NCI-H1105 treated with DMSO at 0.1 percent for 48 hours (cell line): ENCODE measurements around the gene PLCB2.

ENCODE experiments used
- DNase-seq: peaks from one replicate; lab custom pipeline; 2025; lab: John Stamatoyannopoulos, UW

PLCB2 gene

DNA sequence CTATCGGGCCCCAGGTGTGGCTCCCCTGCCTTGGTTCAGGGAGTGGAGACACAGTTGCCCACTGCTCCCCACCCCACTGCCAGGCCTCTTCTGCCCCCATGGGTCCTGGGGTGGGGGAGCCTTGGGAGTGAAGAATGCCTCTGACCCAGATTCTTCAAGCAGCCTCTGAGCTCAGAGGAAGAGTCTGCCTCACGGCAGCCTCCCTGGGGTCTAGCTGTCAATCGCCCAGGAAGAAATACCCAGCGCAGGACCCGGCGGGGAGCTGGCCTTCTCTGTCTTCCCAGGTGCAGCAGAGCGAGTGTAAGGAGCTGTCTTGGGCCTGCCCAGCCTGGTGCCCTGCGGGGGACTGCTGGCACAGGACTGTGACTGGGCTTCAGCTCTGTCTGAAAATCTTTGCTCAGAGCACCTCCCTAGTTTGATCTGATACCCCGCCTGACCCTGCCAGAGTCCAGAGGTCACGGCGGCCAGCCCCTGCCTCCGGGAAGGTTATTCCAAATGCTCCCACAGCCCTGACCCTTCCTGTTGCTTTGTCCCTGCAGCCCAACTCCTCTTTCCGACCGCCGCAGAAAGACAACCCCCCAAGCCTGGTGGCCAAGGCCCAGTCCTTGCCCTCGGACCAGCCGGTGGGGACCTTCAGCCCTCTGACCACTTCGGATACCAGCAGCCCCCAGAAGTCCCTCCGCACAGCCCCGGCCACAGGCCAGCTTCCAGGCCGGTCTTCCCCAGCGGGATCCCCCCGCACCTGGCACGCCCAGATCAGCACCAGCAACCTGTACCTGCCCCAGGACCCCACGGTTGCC, 35.9 kb downstream of the PLCB2 start:
- DNase-seq, result no peak

DNA sequence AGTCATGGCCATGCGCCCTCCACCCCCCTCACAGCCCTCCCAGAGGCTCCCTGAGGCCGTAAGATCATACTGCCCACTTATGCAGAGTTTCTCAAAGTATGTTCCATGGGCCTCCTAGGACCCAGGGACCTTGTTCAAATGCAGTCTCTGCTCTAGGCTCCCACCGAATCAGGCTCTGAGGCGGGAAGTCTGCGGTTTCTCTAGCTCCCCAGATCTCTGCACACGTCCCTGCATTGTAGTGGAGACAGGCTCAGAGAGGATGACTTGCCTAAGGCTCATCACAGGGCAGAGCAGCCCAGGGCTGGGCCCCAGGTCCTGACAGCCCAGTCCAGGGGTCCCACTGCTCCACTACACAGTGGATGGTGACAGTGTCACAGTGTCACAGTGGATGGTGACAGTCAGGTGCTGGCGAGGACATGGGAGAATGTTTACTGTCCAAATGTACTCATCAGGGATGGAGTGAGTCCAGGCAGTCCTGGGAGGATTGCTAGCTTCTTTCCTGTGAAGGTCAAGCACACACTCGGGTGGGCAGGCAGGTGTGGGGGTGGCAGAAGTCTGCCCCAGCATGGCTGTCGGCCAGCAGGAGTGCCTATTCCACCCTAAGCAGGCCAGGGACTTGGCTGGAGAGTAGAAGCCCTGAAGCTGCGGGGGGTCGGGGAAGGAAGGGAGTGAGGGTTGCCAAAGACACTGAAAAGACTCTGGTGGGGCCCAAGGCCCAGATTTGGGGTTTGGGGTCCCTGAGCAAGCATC, 37.3 kb downstream of the PLCB2 start:
- no peak for DNase-seq

DNA sequence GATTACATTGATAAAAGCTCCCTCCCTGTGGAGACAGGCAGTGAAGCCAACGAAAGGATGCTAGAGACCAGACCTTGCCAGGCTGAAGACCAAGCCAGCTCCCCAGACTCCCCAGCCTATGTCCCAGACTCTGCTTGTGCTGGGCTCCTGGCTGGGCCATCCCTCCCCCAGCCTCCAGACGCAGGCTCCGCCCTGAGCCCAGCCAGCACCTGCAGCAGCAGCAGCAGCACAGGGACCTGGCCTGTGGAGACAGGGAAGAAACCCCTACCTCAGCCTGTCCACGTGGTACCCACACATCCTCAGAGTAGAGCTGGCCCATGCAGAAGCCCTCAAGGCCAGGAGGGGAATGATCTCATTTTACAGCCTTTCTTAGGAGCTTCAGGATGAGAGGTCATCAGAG, 38.1 kb downstream of the PLCB2 start:
- no peak for DNase-seq

DNA sequence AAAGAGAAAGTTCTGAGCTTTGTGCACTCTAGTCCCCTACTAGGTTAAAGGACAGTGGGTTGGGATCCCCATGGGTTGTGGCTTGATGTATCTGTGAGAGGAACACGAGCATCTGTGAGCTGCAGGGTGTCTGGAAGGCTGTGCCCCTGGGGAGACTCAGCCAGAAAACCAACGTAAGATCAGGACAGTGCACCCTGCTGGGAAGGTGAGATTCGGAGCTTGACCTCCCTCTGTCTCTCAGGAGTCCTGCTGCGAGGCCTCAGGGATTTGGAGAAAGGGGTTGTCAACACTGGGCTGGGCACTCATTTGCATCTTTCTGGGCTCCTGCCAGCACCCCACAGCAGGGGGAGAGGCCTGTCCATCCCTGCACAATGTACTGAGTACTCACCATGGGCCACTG, 40.1 kb downstream of the PLCB2 start:
- no peak for DNase-seq

DNA sequence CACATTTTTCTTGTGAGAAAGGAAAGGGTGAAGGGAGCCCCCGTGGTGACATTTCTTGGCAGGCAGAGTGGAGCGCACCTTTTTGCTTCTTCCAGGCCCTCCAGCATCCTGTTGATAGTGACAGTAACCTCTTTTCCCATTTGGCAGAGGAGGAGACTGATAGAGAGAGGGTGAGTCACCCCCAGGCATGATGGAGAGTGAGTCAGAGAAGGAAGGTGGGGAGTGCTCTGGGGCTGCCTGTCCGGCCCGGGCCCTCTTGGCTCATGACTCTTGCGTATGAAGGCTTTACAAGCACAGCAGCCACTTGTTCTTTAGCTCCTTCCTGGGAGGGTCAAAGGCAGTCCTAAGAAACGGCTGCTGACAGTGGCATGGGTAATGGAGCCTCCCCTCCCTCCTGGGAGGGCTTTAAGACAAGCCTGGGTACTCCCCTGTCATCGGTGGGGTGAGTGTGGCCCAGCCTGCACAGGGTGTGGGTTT, 40.9 kb downstream of the PLCB2 start:
- no peak for DNase-seq

DNA sequence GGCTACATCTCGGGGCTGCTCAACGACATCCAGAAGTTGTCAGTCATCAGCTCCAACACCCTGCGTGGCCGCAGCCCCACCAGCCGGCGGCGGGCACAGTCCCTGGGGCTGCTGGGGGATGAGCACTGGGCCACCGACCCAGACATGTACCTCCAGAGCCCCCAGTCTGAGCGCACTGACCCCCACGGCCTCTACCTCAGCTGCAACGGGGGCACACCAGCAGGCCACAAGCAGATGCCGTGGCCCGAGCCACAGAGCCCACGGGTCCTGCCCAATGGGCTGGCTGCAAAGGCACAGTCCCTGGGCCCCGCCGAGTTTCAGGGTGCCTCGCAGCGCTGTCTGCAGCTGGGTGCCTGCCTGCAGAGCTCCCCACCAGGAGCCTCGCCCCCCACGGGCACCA, 41.9 kb downstream of the PLCB2 start:
- DNase-seq, result no peak

DNA sequence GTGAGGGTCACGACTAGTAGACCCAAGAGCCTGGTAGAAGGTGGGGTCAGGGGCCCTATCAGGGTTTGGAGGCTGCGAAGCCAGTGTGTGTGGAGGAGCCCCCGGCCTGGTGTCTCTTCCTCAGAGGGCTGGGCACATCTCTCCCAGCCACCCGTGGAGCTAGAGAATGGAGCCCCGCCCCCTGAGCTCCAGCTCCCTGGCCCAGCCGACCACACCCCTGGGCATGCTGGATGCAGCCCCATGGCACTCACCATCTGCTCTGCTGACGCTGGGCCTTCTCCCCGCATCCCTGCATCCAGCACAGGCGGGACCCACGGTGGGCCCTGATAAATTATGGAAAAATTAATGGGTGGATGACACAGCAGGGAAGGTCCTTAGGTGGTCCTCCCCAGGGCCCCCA, 42.4 kb downstream of the PLCB2 start:
- no peak for DNase-seq

DNA sequence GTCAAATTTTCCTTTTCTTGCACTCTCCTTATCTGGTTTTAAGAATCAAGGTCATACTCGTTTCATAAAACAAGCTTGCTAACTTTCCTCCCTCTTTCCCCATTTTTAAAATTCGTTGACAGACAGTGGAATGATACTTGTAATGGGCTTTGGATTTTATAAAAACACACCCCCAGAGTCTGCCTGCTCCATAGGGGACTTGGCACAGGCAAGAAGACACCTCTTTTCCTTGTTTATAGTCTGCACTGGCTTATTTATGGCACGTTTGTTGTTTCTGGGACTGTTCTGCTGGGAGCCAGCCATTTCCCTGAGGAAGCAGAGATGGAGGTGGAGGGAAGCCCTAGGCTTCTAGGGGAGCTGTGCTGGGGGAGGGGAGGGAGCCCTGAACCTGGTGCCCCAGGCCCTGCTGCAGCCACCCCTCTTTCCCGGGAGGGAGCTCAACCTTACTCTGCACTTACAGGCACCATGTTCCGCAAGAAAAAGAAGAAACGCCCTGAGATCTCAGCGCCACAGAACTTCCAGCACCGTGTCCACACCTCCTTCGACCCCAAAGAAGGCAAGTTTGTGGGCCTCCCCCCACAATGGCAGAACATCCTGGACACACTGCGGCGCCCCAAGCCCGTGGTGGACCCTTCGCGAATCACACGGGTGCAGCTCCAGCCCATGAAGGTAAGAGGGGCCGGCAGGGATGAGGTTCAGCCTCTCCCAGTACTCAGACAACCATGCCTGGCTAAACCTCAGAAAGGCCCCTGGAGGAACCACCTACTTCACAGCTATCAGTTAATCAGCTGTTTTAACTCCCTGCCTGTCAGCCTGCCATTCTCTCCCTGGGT, 43.2 kb downstream of the PLCB2 start:
- no peak for DNase-seq

DNA sequence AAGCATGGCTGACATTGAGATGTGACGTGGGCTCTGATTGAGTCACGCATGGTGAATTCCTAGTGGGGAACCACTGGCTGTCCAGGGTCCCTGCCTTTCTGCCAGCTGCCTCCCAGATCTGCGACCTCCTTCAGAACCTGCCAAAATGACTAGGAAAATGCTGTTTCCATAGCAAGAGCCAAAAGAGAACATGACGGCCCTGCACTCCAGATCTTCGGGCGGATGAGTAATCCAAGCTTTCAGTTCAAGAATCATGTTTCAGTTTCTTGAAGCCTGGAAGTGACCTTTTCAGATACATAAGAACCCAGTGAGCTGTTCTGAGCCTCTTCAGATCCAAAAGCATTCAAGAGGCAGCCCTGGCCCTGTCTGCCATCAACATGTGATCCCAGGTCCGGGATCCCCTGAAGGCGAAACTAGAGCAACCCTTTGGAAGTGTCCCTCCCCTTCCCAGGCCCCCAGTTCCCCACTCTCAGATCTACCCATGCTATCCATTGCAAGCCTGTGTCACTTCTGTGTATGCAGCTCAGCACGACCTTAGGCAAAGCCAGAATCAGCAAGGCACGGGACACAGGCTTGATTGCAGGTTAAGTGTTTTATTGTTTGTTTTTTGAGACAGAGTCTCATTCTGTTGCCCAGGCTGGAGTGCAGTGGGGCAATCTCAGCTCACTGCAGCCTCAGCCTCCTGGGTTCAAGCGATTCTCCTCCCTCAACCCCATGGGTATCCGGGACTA, 44.5 kb downstream of the PLCB2 start:
- DNase-seq, result no peak

DNA sequence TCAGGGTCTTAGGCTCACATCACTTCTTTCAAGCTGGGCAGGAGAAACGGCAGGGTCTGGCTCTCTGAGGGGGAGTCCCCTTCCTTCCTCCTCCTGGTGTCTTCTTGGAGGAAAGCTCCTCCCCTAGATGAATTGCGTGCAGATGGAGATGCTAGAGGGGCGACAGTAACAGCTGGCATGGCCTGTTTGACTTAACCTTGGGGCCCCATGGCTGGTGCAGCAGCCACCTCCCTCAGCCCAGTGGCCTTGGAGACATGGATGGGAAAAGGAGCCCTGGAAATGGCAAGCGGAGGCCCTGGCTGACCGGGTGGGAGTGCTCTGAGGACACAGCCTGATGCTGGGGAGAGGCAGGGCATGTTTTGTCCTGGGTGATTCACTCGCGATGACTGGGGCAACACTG, 48.7 kb downstream of the PLCB2 start:
- no peak for DNase-seq

DNA sequence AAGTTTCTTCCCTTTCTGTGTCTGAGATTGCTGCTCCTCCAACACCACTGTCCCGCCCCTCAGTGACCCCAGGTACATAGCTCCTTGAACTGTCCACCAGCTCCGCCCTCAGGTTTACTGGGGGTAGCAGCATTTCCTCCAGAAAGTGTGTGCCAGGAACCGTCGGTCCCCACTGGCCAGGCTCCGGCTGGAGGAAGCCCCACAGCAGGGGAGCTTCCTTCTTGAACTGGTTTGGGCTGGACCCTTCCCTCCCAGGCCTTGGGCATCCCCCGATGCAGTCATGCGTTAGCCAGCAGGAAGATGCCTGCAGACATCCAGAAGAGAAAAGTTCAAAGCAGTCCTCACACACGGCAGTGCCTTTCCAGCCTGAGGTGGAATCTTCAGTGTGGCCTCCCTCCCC, 49.2 kb downstream of the PLCB2 start:
- DNase-seq, result no peak

DNA sequence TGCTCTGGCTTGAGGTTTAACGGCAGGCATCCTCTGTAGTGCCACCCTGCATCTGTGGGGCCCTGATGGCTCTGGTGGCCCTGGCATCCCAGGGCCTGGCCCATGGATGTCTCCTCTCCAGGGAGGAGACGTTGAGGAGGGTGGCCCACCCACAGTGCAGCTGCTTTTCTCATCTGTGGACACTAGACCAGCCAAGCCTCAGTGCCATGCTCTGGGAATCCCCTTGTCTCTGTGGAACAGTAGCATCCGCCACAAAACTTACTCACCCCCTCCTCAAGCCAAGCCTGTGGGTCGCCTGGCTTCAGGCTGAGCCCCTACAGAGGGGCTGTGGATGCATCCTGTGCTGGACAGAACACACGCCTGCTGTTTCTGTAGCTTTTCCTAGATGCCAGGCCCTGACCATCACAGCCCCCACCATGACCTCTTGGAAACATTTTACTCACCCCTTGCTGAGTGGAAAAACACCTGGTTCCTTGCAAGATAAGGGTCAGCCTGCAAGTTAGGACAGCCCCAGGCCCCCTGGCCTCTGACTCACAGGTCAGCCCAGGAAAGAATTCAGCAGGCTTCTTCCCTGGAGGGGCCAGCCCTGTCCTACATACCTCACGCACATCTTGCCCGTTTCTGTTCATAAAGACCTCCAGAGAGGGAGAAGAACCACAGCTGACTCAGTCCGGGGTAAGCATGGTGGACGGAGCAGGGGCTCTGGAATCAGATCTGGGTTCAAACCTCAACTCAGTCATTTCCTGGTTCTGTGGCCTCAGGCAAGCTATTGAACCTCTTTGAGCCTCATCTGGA, 49.9 kb downstream of the PLCB2 start:
- DNase-seq, result no peak

DNA sequence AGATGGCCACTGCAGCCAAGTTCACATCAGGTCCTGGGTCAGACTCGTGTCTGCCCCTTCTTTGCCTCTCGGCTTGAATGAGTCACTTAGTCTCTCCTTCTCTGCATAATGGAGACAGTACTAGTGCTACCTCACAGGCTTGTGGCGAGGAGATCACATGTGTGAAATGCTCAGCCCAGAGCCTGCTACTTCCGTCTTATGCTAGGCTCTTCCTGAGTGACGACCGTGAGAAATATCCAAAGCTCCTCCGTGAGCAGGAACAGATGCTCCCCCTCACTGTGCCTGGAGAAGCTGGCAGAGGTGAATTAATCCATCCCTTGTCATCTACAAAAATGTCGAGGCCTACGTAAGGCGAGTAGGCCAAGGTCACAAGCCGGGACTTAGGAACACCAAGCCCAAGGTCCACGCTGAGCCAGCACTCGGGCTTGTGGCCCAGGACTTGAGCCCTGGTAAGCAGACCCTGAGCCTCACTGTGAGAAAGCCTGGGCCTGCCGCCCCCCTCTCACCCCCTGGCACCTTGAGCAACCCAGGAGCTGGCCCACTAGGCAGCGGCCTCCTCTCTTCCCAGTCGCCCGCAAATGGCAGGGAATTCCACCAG, 51.0 kb downstream of the PLCB2 start:
- DNase-seq, result no peak

DNA sequence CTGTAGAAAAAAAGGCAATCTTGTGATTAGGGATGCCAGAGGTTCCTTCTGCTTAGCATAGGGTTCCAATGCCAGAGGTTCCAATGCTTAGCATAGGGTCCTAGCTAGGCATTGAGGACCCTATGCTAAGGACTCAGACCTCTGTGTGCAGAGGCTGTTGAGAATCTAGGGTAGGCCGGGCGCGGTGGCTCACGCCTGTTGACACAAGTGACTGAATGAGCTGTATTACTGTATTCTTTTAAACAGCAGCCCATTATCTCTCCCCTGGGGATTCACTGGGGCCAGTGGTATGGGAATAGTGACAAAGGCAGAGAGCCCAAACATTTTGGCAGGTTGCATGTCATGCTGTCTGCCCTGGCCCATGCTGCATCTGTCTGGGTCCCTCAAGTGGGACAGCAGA, 52.7 kb downstream of the PLCB2 start:
- no peak for DNase-seq

DNA sequence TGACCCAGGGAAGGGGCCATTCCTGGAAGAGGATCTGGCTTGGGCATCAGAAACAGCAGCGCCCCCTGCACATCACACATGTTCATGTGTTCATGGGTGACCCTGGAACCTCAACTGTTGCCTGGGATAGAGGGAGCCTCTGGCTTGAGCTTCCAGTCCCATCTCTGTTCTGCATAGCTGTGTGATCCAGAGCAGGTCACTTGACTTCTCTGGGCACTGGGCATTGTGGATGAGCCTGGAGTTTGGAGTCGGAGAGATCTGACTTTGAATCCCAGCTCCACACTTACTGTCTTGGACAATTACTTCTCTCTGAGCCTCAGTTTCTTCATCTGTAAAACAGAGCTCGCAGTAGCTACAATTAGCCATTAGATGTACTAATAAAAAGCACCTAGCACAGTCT, 53.3 kb downstream of the PLCB2 start:
- no peak for DNase-seq

DNA sequence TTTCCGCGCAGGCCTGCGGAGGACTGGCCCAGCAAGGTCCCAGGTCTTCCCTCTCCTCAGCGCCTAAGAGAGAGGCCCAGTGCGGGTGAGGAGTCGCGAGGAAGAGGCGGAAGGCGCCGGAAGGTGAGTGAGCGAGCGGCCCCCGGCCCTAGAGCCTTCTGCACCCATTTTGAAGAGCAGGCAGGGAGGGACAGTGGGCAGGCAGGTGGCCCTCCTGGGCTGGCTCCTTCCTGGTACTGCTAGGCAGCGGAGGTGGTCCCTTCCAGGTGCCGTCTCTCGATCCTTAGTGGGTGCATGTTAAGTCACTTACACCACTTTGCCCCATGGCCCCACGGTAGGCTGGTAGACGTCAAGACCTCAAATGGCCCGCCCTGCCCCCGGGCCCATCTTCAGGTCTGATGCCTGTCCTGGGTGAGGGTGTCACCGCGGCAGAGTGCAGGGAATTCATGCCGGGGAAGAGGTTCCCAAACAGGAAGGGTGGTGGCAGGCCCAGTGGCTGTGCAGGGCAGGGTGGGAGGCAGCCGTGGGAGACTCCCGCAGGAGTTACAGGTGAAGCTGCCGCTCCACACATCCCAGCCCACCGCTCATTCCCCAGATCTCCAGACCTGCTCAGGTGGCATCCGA, 54.5 kb downstream of the PLCB2 start:
- no peak for DNase-seq

DNA sequence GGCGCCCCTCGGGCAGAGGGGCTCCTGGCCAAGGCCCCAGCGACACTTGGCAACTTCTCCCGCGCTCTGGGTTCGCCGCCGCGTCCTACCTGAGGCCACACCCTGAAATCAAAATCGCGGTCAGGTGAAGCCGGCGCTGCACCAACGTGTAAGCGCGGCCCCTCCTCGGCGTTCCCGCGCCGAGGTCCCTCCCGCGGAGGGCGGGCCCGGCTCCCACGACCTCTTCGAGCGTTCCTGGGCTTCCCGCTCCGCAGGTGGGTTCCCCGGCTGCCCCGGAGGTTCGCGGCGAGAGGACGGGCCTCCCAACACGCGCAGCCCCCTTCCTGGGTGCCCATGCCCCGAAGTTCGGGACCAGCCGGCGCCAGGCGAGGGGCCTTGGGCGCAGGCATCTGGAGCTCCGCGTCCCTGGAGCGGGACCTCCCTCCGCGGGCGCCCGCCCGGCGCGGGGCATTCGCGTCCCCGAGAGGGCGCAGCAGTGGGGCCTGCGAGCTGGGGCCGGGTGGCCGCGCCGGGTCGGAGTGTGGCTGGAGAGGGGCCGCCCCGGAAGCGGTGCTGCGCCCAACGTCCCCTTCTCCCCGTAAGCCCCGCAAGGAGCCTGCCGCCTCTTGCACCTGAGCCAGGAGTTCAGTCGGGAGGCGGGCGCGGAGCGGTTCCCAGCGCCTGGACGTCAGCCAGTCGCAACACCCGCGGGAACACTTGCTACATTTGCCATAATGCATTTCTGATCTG, 55.1 kb downstream of the PLCB2 start:
- peak; percentile 62 for DNase-seq

DNA sequence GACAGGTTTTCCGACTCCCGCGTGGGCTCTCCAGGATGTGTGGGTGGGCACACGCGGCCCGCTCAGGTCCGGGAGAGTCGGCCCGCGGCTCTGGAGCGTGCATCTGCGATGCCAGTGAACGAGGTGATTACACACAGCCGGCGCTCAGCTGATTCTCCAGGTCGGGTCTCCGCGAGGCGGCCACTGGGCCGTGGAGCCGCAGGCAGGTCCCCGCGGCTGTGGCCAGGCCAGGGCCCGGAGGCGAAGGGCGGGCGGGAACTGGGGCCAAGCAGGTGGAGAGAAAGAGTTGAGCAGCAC, 55.6 kb downstream of the PLCB2 start:
- no peak for DNase-seq

DNA sequence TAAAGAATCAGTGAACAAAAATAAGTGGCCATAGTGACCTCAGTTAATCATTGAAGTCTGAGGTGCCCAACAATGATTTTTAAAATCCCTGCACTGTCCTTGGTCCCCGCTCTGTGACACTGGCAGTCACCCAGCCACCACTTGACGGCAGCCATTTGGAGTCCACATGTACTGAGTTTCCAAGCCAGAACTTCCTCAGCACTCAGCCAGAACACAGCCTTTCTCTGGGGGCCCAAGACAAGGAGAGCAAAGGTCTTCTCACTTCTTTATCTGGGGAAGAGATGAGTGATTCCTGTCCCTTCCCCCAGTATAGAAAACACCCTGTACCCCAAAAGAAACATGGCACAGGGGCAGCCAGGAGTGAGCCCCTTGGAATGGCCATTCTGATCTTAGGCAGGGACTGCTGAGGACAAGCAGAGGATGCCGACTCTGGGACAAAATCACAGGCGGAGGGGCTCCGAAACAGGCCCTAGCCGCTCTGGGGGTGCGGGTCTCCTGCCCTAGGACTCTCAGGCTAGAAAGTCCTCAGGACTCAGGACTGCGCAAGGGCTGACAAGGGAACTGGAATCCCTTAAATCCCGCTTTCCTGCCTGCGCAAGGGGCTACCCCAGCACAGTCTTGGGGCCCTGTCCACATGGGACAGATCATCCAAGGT, 56.1 kb downstream of the PLCB2 start:
- DNase-seq, result no peak
